Gastroesophageal sphincter (tissue), 3 donors: ENCODE data around the gene TLR10.

Experiments
- POLR2A ChIP-seq, 2 donors: fragments of 450-650 bp; IDR thresholded peaks; one replicate each; pipeline ENCODE4 v1.6.1; 2017; ENCODE audit warnings: antibody characterized with exemption in 2 of 2, mild to moderate bottlenecking in 2 of 2, moderate library complexity in 1 of 2
- POLR2AphosphoS5 ChIP-seq: sonication (generic); formaldehyde crosslinking; IDR thresholded peaks from one replicate; pipeline ENCODE4 v1.6.1; 2017; ENCODE audit warnings: antibody characterized with exemption
- TF ChIP-seq, protein P1 (sequence below), 4 experiments: fragments of 200-600 bp in 2 of 4; fragments of 450-650 bp in 2 of 4; sonication (generic) in 1 of 4; IDR thresholded peaks; one replicate each; pipeline ENCODE4 v1.5.1; 2017 to 2019; ENCODE audit warnings: antibody characterized with exemption in 4 of 4, mild to moderate bottlenecking in 2 of 4, moderate library complexity in 2 of 4

GRCh38 chr4:38832206-38832605, 49.4 kb upstream of the TLR10 start:
- TF ChIP-seq, protein P1, sequence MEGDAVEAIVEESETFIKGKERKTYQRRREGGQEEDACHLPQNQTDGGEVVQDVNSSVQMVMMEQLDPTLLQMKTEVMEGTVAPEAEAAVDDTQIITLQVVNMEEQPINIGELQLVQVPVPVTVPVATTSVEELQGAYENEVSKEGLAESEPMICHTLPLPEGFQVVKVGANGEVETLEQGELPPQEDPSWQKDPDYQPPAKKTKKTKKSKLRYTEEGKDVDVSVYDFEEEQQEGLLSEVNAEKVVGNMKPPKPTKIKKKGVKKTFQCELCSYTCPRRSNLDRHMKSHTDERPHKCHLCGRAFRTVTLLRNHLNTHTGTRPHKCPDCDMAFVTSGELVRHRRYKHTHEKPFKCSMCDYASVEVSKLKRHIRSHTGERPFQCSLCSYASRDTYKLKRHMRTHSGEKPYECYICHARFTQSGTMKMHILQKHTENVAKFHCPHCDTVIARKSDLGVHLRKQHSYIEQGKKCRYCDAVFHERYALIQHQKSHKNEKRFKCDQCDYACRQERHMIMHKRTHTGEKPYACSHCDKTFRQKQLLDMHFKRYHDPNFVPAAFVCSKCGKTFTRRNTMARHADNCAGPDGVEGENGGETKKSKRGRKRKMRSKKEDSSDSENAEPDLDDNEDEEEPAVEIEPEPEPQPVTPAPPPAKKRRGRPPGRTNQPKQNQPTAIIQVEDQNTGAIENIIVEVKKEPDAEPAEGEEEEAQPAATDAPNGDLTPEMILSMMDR (IDR thresholded peaks at IDR 0.05), result no peak
- no peak for TF ChIP-seq POLR2A (IDR thresholded peaks at IDR 0.05)
- TF ChIP-seq POLR2AphosphoS5, result no peak
